Progenitor cell of endocrine pancreas (in vitro differentiated cells): ENCODE results near the gene ZNF653. TPM values are rescaled to one million over a fixed set of nuclear protein-coding genes. Genes with fewer than 3 reads are reported as not detected.

Source experiments
- DNase-seq: peaks from one replicate; pipeline ENCODE4 v3.0.0; 2021; ENCODE audit warnings: low spot score; ENCODE audit not compliant: unreplicated experiment
- H3K27ac Mint-ChIP-seq: 2 replicates; pipeline ENCODE4 v1.8.0; 2021; ENCODE audit warnings: mild to moderate bottlenecking, moderate library complexity, mixed read lengths
- H3K27me3 Mint-ChIP-seq: 2 replicates; pipeline ENCODE4 v1.8.0; 2021; ENCODE audit warnings: mixed read lengths
- H3K36me3 Mint-ChIP-seq: 2 replicates; pipeline ENCODE4 v1.8.0; 2022; ENCODE audit warnings: mixed read lengths; ENCODE audit not compliant: insufficient read depth
- H3K4me1 Mint-ChIP-seq: 2 replicates; pipeline ENCODE4 v1.8.0; 2021; ENCODE audit warnings: low read depth, mixed read lengths
- H3K4me3 Mint-ChIP-seq: 2 replicates; pipeline ENCODE4 v1.8.0; 2021; ENCODE audit warnings: low read depth, mild to moderate bottlenecking, moderate library complexity, mixed read lengths
- H3K9me3 Mint-ChIP-seq: 2 replicates; pipeline ENCODE4 v1.8.0; 2021; ENCODE audit warnings: low read depth, mixed read lengths
- total RNA-seq: library from RNA; stranded (reverse); gene quantifications from 2 replicates; pipeline ENCODE4 v1.2.1, GENCODE V29; 2021
- TF ChIP-seq, protein P1 (sequence below): fragments of 200-600 bp; sonication (generic); IDR thresholded peaks from one replicate; pipeline ENCODE4 v1.5.0; 2021; ENCODE audit warnings: antibody characterized with exemption, mild to moderate bottlenecking; ENCODE audit not compliant: unreplicated experiment

ZNF653 gene
- total RNA-seq, 1 donor from 2014 or later: 17.6 TPM

DNA sequence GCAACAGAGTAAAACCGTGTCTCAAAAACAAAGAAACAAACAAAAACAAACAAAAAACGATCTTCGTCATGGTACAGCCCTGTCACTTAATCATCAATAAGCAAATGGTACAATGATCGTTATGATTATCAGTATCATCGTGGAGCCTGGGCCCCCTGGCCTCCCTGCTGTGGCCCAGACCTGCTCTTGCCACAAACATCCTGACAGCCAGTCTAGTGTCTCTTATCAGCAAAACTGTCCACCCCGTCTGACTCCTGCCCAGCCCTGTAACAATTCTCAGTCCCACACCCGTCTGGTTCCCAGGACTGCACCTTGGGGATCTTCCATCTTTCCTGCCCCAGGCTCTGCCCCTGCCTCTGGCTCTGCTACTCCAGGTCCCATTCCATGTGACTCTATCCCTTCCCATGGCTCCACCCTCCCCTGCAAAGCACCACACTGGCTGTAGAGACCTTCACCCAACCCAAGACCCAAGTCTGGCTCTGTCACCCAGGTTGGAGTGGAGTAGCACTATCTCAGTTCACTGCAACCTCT lies 5.7 kb downstream of the ZNF653 start:
- peaks cover 1% of the 10 kb centered on the region for H3K36me3 Mint-ChIP-seq
- H3K4me3 Mint-ChIP-seq: no peak overlapping the region
- H3K27me3 Mint-ChIP-seq: no peaks in the 10 kb centered on the region
- peak overlapping the region; percentile 49 for H3K27ac Mint-ChIP-seq
- DNase-seq: no peak
- TF ChIP-seq, protein P1, sequence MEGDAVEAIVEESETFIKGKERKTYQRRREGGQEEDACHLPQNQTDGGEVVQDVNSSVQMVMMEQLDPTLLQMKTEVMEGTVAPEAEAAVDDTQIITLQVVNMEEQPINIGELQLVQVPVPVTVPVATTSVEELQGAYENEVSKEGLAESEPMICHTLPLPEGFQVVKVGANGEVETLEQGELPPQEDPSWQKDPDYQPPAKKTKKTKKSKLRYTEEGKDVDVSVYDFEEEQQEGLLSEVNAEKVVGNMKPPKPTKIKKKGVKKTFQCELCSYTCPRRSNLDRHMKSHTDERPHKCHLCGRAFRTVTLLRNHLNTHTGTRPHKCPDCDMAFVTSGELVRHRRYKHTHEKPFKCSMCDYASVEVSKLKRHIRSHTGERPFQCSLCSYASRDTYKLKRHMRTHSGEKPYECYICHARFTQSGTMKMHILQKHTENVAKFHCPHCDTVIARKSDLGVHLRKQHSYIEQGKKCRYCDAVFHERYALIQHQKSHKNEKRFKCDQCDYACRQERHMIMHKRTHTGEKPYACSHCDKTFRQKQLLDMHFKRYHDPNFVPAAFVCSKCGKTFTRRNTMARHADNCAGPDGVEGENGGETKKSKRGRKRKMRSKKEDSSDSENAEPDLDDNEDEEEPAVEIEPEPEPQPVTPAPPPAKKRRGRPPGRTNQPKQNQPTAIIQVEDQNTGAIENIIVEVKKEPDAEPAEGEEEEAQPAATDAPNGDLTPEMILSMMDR: no peak
- peaks cover 7% of the 10 kb centered on the region for H3K4me1 Mint-ChIP-seq
- no peaks in the 10 kb centered on the region for H3K9me3 Mint-ChIP-seq

- TF ChIP-seq, protein P1: no peak
- no peak for DNase-seq
- no peak overlapping the region for H3K4me3 Mint-ChIP-seq
- peaks cover 1% of the 10 kb centered on the region for H3K36me3 Mint-ChIP-seq
- no peak overlapping the region for H3K27ac Mint-ChIP-seq
- H3K27me3 Mint-ChIP-seq: no peaks in the 10 kb centered on the region
- H3K4me1 Mint-ChIP-seq: peaks cover under 1% of the 10 kb centered on the region
- H3K9me3 Mint-ChIP-seq: no peaks in the 10 kb centered on the region
Observed at GRCh38 chr19:11499220-11499726, 6.4 kb downstream of the ZNF653 start.

GRCh38 chr19:11496391-11497163 lies 9.1 kb downstream of the ZNF653 start:
- TF ChIP-seq, protein P1: peak; percentile 73
- Mint-ChIP-seq H3K4me3 (no peak overlapping the region), H3K9me3 (no peaks in the 10 kb centered on the region), H3K27me3 (no peaks in the 10 kb centered on the region), H3K36me3 (peaks cover 1% of the 10 kb centered on the region), H3K4me1 (no peaks in the 10 kb centered on the region), H3K27ac (no peak overlapping the region)
- DNase-seq: peak; percentile 51

GRCh38 chr19:11495885-11496284 lies 9.8 kb downstream of the ZNF653 start:
- TF ChIP-seq, protein P1: no peak
- no peak overlapping the region for H3K27ac Mint-ChIP-seq
- no peaks in the 10 kb centered on the region for H3K27me3 Mint-ChIP-seq
- no peak overlapping the region for H3K4me3 Mint-ChIP-seq
- peaks cover 3% of the 10 kb centered on the region for H3K36me3 Mint-ChIP-seq
- no peaks in the 10 kb centered on the region for H3K9me3 Mint-ChIP-seq
- H3K4me1 Mint-ChIP-seq: peaks cover under 1% of the 10 kb centered on the region
- DNase-seq: no peak

DNA sequence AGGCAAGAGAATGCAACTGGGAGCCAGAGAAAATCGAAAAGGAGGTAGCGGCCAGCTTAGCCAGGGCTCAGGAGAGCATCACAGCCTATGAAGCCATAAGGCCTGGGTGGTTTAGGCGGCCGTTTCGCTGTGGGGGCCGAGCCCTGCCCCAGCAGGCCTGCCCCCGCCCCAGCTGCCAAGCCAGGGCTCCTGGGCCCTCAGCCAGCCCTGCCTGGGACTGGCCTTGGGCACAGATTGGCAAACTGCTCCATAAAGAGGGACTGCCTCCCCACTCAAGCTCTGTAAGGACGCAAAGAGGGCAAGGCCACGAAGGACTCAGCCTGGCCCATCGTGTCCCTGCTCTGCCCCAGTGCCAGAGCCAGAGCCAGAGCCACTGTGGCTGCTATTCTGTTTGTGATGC lies 10.2 kb downstream of the ZNF653 start:
- no peak for DNase-seq
- H3K27me3 Mint-ChIP-seq: no peaks in the 10 kb centered on the region
- H3K27ac Mint-ChIP-seq: no peak overlapping the region
- H3K9me3 Mint-ChIP-seq: no peaks in the 10 kb centered on the region
- H3K4me1 Mint-ChIP-seq: peaks cover 1% of the 10 kb centered on the region
- TF ChIP-seq, protein P1: no peak
- no peak overlapping the region for H3K4me3 Mint-ChIP-seq
- peaks cover 6% of the 10 kb centered on the region for H3K36me3 Mint-ChIP-seq
